ENCODE results near the gene RAB15.

- TF ChIP-seq CTCF (IDR thresholded peaks at IDR 0.05; ENCODE audit: low read length): peak; percentile 67
- no peak for TF ChIP-seq EZH2 (optimal IDR thresholded peaks at IDR 0.05; ENCODE audit: low read depth, low read length)
These were observed 14.7 kb upstream of the RAB15 start, which contains the start of gene FNTB for GRCh38 chr14:64986648-64987437.
